K562 (cell line): ENCODE measurements around the gene ISCA1.

Experiments
- BMI1 ChIP-seq: fragments of 150-350 bp; IDR thresholded peaks from 2 replicates; pipeline ENCODE4 v1.6.1; 2014; ENCODE audit warnings: low read length
- EHMT2 ChIP-seq: fragments of 450-650 bp; IDR thresholded peaks from 2 replicates; pipeline ENCODE4 v1.6.1; 2018; ENCODE audit warnings: antibody characterized with exemption
- GABPA ChIP-seq: fragments of 200-800 bp; sonication (Bioruptor generic); conservative IDR thresholded peaks from 2 replicates; pipeline ENCODE4 v1.6.1; 2016; ENCODE audit warnings: low read depth, missing genetic modification characterization, missing compliant biosample characterization
- HDAC6 ChIP-seq: IDR thresholded peaks from 2 replicates; pipeline ENCODE4 v1.6.1; 2012; ENCODE audit warnings: low read depth, mild to moderate bottlenecking, control low read depth, inconsistent platforms, low read length, moderate library complexity
- RBM17 ChIP-seq: fragments of 200-400 bp; formaldehyde crosslinking; IDR thresholded peaks from 2 replicates; pipeline ENCODE4 v1.6.1; 2017; ENCODE audit warnings: low read depth, mild to moderate bottlenecking, low read length, borderline replicate concordance
- SIN3A ChIP-seq, 2 experiments: fragments of 150-350 bp in 1 of 2; IDR thresholded peaks; 2 replicates each; pipeline ENCODE4 v1.6.1; 2011 to 2016; ENCODE audit warnings: borderline replicate concordance in 2 of 2, low read depth in 2 of 2, low read length in 2 of 2, mild to moderate bottlenecking in 2 of 2, moderate library complexity in 2 of 2; ENCODE audit not compliant: control insufficient read depth in 1 of 2
- SMARCE1 ChIP-seq: fragments of 450-650 bp; IDR thresholded peaks from 2 replicates; pipeline ENCODE4 v1.7.1; 2016; ENCODE audit warnings: mild to moderate bottlenecking
- TFAM ChIP-seq: fragments of 250-450 bp; sonication (Bioruptor Pico); conservative IDR thresholded peaks from 2 replicates; pipeline ENCODE4 v1.5.0; 2021; ENCODE audit warnings: mild to moderate bottlenecking, moderate library complexity
- TF ChIP-seq, protein P1 (sequence below): fragments of 250-450 bp; sonication (Bioruptor Pico); IDR thresholded peaks from 2 replicates; pipeline ENCODE4 v1.4.0; 2020
- TF ChIP-seq, protein P2 (sequence below), 3 experiments: IDR thresholded peaks in 2 of 3; conservative IDR thresholded peaks in 1 of 3; 2 replicates each; pipeline ENCODE4 v1.5.1; 2011 to 2012; ENCODE audit warnings: low read length in 3 of 3, mild to moderate bottlenecking in 3 of 3, control low read depth in 2 of 3, improper control_type of control experiment in 1 of 3, inconsistent platforms in 1 of 3, low read depth in 1 of 3, mixed read lengths in 1 of 3, moderate library complexity in 1 of 3; ENCODE audit not compliant: insufficient read depth in 2 of 3
- TF ChIP-seq, protein P3 (sequence below): sonication (generic); formaldehyde crosslinking; IDR thresholded peaks from 2 replicates; pipeline ENCODE4 v1.8.0; 2022; ENCODE audit warnings: mild to moderate bottlenecking, missing genetic modification reagents, borderline replicate concordance
- TF ChIP-seq, protein P4 (sequence below): fragments of 450-650 bp; IDR thresholded peaks from 2 replicates; pipeline ENCODE4 v1.6.1; 2016
- TF ChIP-seq, protein P5 (sequence below): IDR thresholded peaks from 2 replicates; pipeline ENCODE4 v1.6.1; 2016; ENCODE audit warnings: missing genetic modification characterization, missing compliant biosample characterization
- TF ChIP-seq, protein P6 (sequence below), 2 experiments: fragments of 200-800 bp in 1 of 2; sonication (Bioruptor generic) in 1 of 2; sonication (generic) in 1 of 2; formaldehyde crosslinking in 1 of 2; IDR thresholded peaks in 1 of 2; conservative IDR thresholded peaks in 1 of 2; 2 replicates each; pipeline versions ENCODE4 v1.5.0 to v1.6.1; 2016 to 2020; ENCODE audit warnings: missing compliant biosample characterization in 1 of 2, missing genetic modification characterization in 1 of 2, missing genetic modification reagents in 1 of 2

DNA sequence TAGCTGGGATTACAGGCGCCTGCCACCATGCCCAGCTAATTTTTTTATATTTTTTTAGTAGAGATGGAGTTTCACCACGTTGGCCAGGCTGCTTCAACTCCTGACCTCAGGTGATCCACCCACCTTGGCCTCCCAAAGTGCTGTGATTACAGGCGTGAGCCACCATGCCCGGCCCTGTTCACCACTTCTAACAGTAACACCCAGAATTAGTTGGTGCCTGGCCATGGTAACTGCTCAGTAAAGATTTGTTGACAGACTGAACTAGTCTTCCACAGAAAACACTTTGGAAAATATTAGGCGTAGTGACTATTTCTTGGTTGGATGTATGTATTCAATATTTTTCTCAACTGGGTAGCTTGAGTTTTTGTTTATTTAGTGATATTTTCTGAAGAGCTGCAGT, 47.8 kb upstream of the ISCA1 start:
- no peak for TF ChIP-seq RBM17
- no peak for TF ChIP-seq GABPA
- TF ChIP-seq SMARCE1 = no peak
- TF ChIP-seq, protein P1, sequence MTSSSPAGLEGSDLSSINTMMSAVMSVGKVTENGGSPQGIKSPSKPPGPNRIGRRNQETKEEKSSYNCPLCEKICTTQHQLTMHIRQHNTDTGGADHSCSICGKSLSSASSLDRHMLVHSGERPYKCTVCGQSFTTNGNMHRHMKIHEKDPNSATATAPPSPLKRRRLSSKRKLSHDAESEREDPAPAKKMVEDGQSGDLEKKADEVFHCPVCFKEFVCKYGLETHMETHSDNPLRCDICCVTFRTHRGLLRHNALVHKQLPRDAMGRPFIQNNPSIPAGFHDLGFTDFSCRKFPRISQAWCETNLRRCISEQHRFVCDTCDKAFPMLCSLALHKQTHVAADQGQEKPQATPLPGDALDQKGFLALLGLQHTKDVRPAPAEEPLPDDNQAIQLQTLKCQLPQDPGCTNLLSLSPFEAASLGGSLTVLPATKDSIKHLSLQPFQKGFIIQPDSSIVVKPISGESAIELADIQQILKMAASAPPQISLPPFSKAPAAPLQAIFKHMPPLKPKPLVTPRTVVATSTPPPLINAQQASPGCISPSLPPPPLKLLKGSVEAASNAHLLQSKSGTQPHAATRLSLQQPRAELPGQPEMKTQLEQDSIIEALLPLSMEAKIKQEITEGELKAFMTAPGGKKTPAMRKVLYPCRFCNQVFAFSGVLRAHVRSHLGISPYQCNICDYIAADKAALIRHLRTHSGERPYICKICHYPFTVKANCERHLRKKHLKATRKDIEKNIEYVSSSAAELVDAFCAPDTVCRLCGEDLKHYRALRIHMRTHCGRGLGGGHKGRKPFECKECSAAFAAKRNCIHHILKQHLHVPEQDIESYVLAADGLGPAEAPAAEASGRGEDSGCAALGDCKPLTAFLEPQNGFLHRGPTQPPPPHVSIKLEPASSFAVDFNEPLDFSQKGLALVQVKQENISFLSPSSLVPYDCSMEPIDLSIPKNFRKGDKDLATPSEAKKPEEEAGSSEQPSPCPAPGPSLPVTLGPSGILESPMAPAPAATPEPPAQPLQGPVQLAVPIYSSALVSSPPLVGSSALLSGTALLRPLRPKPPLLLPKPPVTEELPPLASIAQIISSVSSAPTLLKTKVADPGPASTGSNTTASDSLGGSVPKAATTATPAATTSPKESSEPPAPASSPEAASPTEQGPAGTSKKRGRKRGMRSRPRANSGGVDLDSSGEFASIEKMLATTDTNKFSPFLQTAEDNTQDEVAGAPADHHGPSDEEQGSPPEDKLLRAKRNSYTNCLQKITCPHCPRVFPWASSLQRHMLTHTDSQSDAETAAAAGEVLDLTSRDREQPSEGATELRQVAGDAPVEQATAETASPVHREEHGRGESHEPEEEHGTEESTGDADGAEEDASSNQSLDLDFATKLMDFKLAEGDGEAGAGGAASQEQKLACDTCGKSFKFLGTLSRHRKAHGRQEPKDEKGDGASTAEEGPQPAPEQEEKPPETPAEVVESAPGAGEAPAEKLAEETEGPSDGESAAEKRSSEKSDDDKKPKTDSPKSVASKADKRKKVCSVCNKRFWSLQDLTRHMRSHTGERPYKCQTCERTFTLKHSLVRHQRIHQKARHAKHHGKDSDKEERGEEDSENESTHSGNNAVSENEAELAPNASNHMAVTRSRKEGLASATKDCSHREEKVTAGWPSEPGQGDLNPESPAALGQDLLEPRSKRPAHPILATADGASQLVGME (CRISPR knock-in tag) = no peak
- TF ChIP-seq, protein P2, sequence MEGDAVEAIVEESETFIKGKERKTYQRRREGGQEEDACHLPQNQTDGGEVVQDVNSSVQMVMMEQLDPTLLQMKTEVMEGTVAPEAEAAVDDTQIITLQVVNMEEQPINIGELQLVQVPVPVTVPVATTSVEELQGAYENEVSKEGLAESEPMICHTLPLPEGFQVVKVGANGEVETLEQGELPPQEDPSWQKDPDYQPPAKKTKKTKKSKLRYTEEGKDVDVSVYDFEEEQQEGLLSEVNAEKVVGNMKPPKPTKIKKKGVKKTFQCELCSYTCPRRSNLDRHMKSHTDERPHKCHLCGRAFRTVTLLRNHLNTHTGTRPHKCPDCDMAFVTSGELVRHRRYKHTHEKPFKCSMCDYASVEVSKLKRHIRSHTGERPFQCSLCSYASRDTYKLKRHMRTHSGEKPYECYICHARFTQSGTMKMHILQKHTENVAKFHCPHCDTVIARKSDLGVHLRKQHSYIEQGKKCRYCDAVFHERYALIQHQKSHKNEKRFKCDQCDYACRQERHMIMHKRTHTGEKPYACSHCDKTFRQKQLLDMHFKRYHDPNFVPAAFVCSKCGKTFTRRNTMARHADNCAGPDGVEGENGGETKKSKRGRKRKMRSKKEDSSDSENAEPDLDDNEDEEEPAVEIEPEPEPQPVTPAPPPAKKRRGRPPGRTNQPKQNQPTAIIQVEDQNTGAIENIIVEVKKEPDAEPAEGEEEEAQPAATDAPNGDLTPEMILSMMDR (IDR thresholded peaks at IDR 0.05 in 2 of 3, conservative IDR thresholded peaks at IDR 0.05 in 1 of 3; ENCODE audit: insufficient read depth in 2 of 3, low read depth in 1 of 3, low read length in 3 of 3) = no peak
- no peak for TF ChIP-seq SIN3A (IDR thresholded peaks at IDR 0.05; ENCODE audit: borderline replicate concordance in 2 of 2, control insufficient read depth in 1 of 2, low read depth in 2 of 2, low read length in 2 of 2)
- TF ChIP-seq, protein P3, sequence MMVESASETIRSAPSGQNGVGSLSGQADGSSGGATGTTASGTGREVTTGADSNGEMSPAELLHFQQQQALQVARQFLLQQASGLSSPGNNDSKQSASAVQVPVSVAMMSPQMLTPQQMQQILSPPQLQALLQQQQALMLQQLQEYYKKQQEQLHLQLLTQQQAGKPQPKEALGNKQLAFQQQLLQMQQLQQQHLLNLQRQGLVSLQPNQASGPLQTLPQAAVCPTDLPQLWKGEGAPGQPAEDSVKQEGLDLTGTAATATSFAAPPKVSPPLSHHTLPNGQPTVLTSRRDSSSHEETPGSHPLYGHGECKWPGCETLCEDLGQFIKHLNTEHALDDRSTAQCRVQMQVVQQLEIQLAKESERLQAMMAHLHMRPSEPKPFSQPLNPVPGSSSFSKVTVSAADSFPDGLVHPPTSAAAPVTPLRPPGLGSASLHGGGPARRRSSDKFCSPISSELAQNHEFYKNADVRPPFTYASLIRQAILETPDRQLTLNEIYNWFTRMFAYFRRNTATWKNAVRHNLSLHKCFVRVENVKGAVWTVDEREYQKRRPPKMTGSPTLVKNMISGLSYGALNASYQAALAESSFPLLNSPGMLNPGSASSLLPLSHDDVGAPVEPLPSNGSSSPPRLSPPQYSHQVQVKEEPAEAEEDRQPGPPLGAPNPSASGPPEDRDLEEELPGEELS = no peak
- no peak for TF ChIP-seq EHMT2
- no peak for TF ChIP-seq TFAM
- TF ChIP-seq, protein P4, sequence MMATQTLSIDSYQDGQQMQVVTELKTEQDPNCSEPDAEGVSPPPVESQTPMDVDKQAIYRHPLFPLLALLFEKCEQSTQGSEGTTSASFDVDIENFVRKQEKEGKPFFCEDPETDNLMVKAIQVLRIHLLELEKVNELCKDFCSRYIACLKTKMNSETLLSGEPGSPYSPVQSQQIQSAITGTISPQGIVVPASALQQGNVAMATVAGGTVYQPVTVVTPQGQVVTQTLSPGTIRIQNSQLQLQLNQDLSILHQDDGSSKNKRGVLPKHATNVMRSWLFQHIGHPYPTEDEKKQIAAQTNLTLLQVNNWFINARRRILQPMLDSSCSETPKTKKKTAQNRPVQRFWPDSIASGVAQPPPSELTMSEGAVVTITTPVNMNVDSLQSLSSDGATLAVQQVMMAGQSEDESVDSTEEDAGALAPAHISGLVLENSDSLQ = no peak
- TF ChIP-seq, protein P5, sequence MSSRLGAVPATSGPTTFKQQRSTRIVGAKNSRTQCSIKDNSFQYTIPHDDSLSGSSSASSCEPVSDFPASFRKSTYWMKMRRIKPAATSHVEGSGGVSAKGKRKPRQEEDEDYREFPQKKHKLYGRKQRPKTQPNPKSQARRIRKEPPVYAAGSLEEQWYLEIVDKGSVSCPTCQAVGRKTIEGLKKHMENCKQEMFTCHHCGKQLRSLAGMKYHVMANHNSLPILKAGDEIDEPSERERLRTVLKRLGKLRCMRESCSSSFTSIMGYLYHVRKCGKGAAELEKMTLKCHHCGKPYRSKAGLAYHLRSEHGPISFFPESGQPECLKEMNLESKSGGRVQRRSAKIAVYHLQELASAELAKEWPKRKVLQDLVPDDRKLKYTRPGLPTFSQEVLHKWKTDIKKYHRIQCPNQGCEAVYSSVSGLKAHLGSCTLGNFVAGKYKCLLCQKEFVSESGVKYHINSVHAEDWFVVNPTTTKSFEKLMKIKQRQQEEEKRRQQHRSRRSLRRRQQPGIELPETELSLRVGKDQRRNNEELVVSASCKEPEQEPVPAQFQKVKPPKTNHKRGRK (tag) = no peak
- TF ChIP-seq, protein P6, sequence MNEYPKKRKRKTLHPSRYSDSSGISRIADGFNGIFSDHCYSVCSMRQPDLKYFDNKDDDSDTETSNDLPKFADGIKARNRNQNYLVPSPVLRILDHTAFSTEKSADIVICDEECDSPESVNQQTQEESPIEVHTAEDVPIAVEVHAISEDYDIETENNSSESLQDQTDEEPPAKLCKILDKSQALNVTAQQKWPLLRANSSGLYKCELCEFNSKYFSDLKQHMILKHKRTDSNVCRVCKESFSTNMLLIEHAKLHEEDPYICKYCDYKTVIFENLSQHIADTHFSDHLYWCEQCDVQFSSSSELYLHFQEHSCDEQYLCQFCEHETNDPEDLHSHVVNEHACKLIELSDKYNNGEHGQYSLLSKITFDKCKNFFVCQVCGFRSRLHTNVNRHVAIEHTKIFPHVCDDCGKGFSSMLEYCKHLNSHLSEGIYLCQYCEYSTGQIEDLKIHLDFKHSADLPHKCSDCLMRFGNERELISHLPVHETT (CRISPR knock-in tag; conservative IDR thresholded peaks at IDR 0.05 in 1 of 2, IDR thresholded peaks at IDR 0.05 in 1 of 2) = no peak
- no peak for TF ChIP-seq BMI1
- TF ChIP-seq HDAC6 = no peak
